Activated gamma-delta T cell treated with Interleukin-2 at 50 U/mL for 16 hours (primary cell): Measurements from ENCODE around the gene MARVELD2.
"Not testable (repeated sequence)": the region's sequence is repeated elsewhere in the genome, so short reads cannot be mapped to it uniquely, and the experiment has no call there.

ENCODE experiments used
- DNase-seq: peaks from one replicate; pipeline ENCODE4 v3.0.0-alpha.2; 2020

Gene MARVELD2

DNA sequence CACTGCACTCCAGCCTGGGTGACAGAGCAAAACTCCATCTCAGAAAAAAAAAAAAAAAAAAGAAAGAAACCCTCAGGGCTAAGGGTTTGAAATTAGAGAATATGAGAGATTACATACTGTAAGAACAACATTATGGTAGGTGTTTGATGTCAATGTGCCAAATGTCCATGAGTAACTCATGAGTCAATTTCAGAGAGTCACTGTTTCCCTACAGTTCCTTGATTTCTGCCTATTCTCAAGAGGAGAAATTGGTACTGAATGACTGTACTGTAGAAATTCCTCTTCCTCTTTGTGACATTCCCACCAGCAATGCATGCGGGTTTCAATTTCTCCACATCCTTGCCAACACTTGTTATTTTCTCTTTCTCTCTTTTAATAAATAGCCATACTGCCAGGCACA is 35.2 kb downstream of the MARVELD2 start:
- no peak for DNase-seq

- not testable (repeated sequence) for DNase-seq
Measured at GRCh38 chr5:69450527-69450926, 35.6 kb downstream of the MARVELD2 start.

DNA sequence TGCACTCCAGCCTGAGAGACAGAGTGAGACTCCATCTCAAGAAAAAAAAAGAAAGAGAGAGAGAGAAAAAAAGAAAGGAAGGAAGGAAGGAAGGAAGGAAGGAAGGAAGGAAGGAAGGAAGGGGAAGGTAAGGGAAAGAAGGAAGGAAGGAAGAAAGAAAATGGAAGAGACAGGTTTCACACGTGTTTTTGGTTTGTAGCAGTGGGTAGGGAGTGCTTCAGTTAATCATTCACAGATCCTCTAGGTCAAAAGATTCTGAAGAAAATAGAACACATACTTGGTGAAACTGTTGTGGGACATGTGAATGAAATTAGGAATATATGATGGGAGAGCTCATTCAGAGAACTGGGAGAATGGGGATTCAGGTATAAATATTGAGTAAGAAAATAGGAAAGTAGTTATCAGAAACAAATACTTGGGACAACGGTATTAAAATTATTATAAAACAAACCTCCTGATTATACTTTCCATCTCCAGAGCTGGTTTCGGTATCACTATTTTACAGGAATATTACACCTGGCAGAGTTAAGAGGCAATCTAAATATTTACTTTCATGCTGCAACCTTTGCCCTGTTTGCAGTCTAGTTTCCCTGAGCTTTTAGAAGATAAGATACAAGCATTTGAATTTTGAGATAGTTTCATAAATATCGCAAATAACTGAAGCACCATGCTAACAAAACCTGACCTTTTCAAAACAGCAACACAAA is 37.2 kb downstream of the MARVELD2 start:
- DNase-seq, result no peak

- DNase-seq, result not testable (repeated sequence)
Measured at GRCh38 chr5:69453487-69453886, 38.6 kb downstream of the MARVELD2 start.

DNA sequence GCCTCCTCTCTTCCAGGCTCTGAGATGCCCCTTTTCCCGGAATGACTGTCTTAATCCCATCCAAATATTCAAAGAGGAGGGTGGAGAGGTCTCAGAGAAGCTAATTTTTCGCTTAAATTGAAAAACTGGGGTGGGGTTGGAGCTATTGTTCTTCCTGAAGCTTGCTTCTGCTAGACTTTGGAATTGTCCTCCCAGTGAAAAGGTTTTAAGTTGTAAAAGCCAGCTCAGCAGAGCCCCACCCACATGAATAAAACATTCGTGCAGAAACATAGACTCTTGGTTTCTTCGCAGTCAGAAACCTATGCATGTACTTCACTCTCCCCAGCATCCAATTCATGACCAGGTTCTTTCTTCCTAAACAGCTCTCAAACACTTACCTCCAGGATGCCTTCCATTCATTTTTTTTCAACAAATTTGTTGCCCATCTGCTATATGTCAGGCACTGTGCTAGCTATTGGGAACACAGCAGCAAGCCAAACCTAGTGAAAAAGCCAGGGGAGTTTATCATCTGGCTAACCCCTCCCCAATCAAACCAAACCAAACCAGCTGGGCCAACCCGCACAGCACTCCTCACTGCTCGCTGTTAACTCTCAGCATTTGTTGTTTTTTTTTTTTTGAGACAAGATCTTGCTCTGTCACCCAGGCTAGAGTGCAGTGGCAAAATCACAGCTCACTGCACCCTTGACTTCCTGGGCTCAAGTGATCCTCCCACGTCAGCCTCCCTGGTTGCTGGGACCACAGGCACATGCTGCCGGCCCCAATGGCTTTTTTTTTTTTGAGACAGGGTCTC is 39.7 kb downstream of the MARVELD2 start:
- DNase-seq, result no peak

DNA sequence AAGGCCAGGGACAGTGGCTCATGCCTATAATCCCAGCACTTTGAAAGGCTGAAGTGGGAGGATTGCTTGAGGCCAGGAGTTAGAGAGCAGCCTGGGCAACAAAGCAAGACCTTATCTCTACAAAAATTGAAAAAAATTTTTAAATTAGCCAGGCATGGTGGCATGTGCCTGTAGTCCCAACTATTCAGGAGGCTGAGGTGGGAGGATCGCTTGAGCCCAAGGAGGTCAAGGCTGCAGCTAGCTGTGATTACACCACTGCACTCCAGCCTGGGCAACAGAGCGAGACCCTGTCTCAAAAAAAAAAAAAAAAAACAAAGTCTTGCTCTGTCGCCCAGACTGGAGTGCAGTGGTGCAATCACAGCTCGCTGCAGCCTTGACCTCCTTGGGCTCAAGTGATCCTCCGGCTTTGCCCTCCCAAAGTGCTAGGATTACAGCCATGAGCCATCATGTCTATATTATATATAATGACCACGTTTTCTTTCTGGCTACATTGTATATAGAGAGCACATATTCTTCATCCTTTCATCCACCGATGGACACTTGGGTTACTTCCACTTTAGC is 40.6 kb downstream of the MARVELD2 start:
- not testable (repeated sequence) for DNase-seq

DNA sequence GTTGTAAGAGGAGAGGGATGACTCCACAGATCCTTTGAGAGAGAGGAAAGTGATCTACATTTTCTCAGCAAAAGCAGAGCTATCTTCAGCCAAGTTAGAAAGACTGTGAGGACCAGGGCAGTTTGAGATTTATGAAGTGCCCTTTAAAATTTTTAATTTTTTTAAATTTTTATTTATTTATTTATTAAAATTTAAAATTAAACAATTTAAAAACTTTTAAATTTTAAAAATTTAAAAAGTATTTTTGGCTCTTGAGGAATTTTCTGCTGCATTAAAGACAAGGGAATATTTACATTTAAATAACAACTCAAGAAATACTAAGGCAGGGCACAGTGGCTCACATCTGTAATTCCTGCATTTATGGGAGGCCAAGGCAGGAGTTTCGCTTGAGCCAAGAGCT is 47.3 kb downstream of the MARVELD2 start:
- no peak for DNase-seq

DNA sequence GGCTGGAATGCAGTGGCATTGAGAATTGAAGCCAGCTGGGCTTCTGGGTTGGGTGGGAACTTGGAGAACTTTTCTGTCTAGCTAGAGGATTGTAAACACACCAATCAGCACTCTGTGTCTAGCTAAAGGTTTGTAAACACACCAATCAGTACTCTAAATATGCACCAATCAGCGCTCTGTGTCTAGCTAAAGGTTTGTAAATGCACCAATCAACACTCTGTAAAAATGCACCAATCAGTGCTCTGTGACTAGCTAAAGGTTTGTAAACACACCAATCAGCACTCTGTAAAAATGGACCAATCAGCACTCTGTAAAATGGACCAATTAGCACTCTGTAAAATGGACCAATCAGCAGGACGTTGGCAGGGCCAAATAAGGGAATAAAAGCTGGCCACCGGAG is 51.5 kb downstream of the MARVELD2 start:
- not testable (repeated sequence) for DNase-seq

- DNase-seq, result no peak
Measured at GRCh38 chr5:69467442-69468225, 52.7 kb downstream of the MARVELD2 start.

DNA sequence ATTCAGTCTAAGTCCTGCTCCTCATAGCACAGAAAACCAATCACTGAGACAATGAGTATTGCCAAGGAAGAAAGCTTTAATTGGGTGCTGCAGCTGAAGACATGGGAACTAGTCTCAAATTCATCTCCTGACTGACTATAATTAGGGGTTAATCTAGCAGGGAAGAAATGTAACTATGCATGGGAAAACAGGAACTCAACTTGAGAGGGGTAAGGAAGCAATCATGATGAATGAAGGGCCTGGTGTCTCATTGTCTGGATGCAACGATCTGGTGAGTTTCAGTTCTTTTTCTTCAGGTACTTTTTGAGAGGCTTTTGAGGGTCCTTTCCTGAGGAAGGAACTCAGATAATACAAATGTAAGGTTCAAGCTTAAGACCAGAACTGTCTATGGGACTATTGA is 53.7 kb downstream of the MARVELD2 start:
- no peak for DNase-seq

GRCh38 chr5:69471516-69471915 is 56.6 kb downstream of the MARVELD2 start:
- not testable (repeated sequence) for DNase-seq

GRCh38 chr5:69472535-69473143 is 57.7 kb downstream of the MARVELD2 start:
- DNase-seq, result not testable (repeated sequence)

GRCh38 chr5:69477170-69477569 is 62.3 kb downstream of the MARVELD2 start:
- no peak for DNase-seq

DNA sequence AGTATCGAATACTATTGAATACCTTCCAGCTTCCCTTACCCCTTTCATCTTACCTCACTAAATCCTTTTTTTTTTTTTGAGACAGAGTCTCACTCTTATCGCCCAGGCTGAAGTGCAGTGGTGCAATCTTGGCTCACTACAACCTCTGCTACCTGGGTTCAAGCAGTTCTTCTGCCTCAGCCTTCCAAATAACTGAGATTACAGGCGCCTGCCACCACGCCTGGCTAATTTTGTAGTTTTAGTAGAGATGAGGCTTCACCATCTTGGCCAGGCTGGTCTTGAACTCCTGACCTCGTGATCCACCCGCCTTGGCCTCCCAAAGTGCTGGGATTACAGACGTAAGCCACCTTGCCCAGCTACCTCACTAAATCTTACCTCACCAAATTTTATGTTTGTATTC is 63.4 kb downstream of the MARVELD2 start:
- not testable (repeated sequence) for DNase-seq

DNA sequence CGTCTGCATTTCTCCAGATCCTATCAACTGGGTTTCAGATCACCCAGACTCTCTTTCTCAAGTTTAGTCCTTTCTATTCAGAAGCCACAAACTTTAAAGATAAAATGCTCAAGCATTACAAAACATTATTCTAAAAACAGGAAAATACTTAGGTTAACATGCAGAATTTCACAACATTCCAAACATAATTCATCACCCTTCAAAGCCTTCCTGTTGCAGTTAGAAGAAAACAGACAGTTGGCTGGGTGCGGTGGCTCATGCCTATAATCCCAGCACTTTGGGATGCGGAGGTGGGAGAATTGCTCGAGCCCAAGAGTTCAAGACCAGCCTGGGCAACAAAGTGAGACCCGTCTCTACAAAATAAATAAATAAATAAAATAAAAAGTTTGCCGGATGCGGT is 70.0 kb downstream of the MARVELD2 start:
- no peak for DNase-seq

- DNase-seq, result no peak
Measured at GRCh38 chr5:69485471-69485870, 70.6 kb downstream of the MARVELD2 start.

DNA sequence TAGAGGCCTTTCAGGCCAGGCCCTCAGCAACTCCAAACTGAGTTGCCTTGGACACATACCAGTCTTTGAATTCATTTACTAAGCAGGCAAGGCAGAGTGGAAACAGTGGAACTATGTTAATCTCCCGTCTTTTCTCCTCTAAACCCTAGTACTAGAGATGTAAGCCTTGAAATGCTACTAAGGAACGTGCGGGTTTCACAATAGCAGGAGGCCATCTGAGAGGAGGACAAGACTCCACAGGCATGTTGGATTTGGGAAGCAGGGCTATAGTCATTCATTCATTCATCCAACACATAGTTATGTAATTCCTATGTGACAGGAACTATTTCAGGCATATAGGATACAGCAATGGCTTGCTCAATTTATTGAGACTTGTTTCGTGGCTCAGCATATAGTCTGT is 74.3 kb downstream of the MARVELD2 start:
- DNase-seq, result no peak

DNA sequence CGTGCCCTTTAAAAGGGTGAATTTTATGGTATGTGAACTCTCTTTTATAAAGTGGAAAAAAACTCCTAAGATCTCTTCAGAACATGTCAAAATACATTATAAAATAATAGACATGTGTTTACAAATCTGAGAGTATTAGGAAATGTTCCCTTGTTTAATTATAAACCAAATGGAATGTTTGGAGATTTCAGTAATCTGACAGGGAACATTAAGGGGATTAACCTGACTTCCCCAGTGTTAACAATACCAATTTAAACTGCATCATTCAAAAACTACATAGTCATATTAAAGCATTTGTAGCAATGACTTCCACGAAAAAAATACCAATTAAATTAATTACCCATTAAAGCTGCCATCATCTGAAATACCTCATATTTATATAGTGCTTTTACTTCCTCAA is 76.1 kb downstream of the MARVELD2 start:
- DNase-seq, result no peak

- DNase-seq, result no peak
Measured at GRCh38 chr5:69491838-69492390, 77.0 kb downstream of the MARVELD2 start.

- no peak for DNase-seq
Measured at GRCh38 chr5:69492391-69492922, 77.5 kb downstream of the MARVELD2 start, which contains the start of gene OCLN. TSS of gene OCLN (plus strand) at chr5:69492790. CDS start at chr5:69504245, 11,455 bp downstream.

GRCh38 chr5:69492923-69493395 is 78.0 kb downstream of the MARVELD2 start:
- no peak for DNase-seq
